ENCODE data around the gene DEAF1. TPM values are rescaled to one million over a fixed set of nuclear protein-coding genes. Genes with fewer than 3 reads are reported as not detected.

Gene DEAF1
- total RNA-seq, 2 donors from 2014 or later: 44.1 to 51.9 TPM

DNA sequence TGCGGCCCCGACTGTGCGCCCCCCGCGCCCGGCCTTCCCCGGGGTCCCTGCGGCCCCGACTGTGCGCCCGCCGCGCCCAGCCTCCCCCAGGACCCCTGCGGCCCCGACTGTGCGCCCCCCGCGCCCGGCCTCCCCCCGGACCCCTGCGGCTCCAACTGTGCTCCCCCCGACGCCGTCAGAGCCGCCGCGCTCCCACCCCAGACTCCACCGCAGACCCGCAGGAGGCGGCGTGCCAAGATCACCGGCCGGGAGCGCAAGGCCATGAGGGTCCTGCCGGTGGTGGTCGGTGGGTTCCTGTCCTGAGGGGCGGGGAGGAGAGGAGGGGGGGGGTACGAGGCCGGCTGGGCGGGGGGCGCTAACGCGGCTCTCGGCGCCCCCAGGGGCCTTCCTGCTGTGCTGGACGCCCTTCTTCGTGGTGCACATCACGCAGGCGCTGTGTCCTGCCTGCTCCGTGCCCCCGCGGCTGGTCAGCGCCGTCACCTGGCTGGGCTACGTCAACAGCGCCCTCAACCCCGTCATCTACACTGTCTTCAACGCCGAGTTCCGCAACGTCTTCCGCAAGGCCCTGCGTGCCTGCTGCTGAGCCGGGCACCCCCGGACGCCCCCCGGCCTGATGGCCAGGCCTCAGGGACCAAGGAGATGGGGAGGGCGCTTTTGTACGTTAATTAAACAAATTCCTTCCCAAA lies 54.9 kb downstream of the DEAF1 start:
- H3K36me3 Mint-ChIP-seq (ENCODE audit: low read depth): peaks cover 9% of the 10 kb centered on the region
- Histone ChIP-seq H3K9me3 (ENCODE audit: control insufficient read depth, low read length) (no peaks in the 10 kb centered on the region), H3K36me3 (ENCODE audit: control insufficient read depth, insufficient read depth, low read length) (no peaks in the 10 kb centered on the region), H3K27me3 (ENCODE audit: control insufficient read depth, insufficient read depth, low read length, poor library complexity, severe bottlenecking) (peaks cover 53% of the 10 kb centered on the region), H3K27ac (ENCODE audit: low read depth, low read length) (no peak overlapping the region), H3K4me3 (ENCODE audit: low read length) (no peak overlapping the region), H3K9ac (ENCODE audit: extremely low read depth, low read length, poor library complexity, severe bottlenecking) (no peak overlapping the region), H3K4me1 (ENCODE audit: control insufficient read depth, insufficient read depth, low read length) (peaks cover 3% of the 10 kb centered on the region)
- peak overlapping the region; percentile 45 for H3K4me3 Mint-ChIP-seq
- TF ChIP-seq CTCF (conservative IDR thresholded peaks at IDR 0.05): no peak
- peak; percentile 74 for DNase-seq
- 48 to 80% methylated on average over 24 to 54 of the region's 69 CpGs for WGBS, 2 experiments (ENCODE audit: insufficient coverage in 1 of 2, insufficient read length in 1 of 2)
- peaks cover 52% of the 10 kb centered on the region for H3K27me3 Mint-ChIP-seq (ENCODE audit: insufficient read depth)
- peaks cover 9% of the 10 kb centered on the region for H3K4me1 Mint-ChIP-seq
- no peaks in the 10 kb centered on the region for H3K9me3 Mint-ChIP-seq
- H3K27ac Mint-ChIP-seq: peak overlapping the region; percentile 39

GRCh38 chr11:639332-639955 lies 55.6 kb downstream of the DEAF1 start:
- Mint-ChIP-seq H3K4me3 (peak overlapping the region; percentile 45), H3K9me3 (no peaks in the 10 kb centered on the region), H3K27ac (peak overlapping the region; percentile 85), H3K27me3 (ENCODE audit: insufficient read depth) (peaks cover 59% of the 10 kb centered on the region), H3K36me3 (ENCODE audit: low read depth) (peaks cover 8% of the 10 kb centered on the region), H3K4me1 (peaks cover 9% of the 10 kb centered on the region)
- Histone ChIP-seq H3K9ac (ENCODE audit: extremely low read depth, low read length, poor library complexity, severe bottlenecking) (peak overlapping the region; percentile 39), H3K4me1 (ENCODE audit: control insufficient read depth, insufficient read depth, low read length) (peaks cover 3% of the 10 kb centered on the region), H3K27ac (ENCODE audit: low read depth, low read length) (peak overlapping the region; percentile 68), H3K36me3 (ENCODE audit: control insufficient read depth, insufficient read depth, low read length) (no peaks in the 10 kb centered on the region), H3K9me3 (ENCODE audit: control insufficient read depth, low read length) (no peaks in the 10 kb centered on the region), H3K27me3 (ENCODE audit: control insufficient read depth, insufficient read depth, low read length, poor library complexity, severe bottlenecking) (peaks cover 57% of the 10 kb centered on the region), H3K4me3 (ENCODE audit: low read length) (no peak overlapping the region)
- DNase-seq: peak; percentile 54
- WGBS, 2 experiments (ENCODE audit: insufficient coverage in 1 of 2, insufficient read length in 1 of 2): 13 to 17% methylated on average over 12 to 80 of the region's 80 CpGs
- no peak for TF ChIP-seq CTCF (conservative IDR thresholded peaks at IDR 0.05)

DNA sequence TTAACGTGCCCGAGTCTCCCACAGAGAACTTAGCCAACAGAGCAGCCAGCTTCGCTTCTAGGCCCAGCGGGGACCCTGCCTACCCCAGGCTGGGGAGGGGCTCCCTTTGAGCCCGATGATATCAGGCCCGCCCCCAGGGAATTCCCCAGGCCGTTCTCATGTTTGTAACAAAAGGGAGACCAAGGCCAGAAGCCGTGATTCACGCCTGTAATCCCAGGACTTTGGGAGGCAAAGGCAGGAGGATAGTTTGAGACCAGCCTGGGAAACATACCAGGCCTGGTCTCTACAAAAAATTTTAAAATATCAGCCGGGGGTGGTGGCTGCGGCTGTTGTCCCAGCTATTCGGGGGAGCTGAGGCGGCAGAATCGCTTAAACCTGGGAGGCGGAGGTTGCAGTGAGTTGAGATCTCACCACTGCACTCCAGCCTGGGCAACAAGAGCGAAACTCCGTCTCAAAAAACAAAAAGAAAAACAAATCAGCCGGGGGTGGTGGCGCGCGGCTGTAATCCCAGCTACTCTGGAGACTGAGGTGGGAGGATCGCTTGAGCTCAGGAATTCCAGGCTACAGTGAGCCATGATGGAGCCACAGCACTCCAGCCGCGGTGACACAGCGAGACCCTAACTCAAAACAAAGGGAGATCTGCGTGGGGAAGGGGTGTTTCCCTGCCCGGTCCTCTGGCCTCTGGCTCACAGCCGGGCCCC lies 56.2 kb downstream of the DEAF1 start:
- DNase-seq: peak; percentile 87
- TF ChIP-seq CTCF (conservative IDR thresholded peaks at IDR 0.05): no peak
- no peak overlapping the region for H3K4me3 ChIP-seq (ENCODE audit: low read length)
- Mint-ChIP-seq H3K9me3 (no peaks in the 10 kb centered on the region), H3K36me3 (ENCODE audit: low read depth) (peaks cover 4% of the 10 kb centered on the region), H3K4me1 (peaks cover 9% of the 10 kb centered on the region), H3K27me3 (ENCODE audit: insufficient read depth) (peaks cover 63% of the 10 kb centered on the region), H3K4me3 (peak overlapping the region; percentile 45), H3K27ac (peak overlapping the region; percentile 85)
- no peaks in the 10 kb centered on the region for H3K9me3 ChIP-seq (ENCODE audit: control insufficient read depth, low read length)
- peaks cover 3% of the 10 kb centered on the region for H3K4me1 ChIP-seq (ENCODE audit: control insufficient read depth, insufficient read depth, low read length)
- peak overlapping the region; percentile 68 for H3K27ac ChIP-seq (ENCODE audit: low read depth, low read length)
- peak overlapping the region; percentile 39 for H3K9ac ChIP-seq (ENCODE audit: extremely low read depth, low read length, poor library complexity, severe bottlenecking)
- H3K27me3 ChIP-seq (ENCODE audit: control insufficient read depth, insufficient read depth, low read length, poor library complexity, severe bottlenecking): peaks cover 57% of the 10 kb centered on the region
- no peaks in the 10 kb centered on the region for H3K36me3 ChIP-seq (ENCODE audit: control insufficient read depth, insufficient read depth, low read length)
- 8 to 11% methylated on average over 13 to 27 of the region's 28 CpGs for WGBS, 2 experiments (ENCODE audit: insufficient coverage in 1 of 2, insufficient read length in 1 of 2)

Data from endodermal cell (in vitro differentiated cells).